ENCODE data around the gene GNL1.
"Not testable (repeated sequence)": the region's sequence is repeated elsewhere in the genome, so short reads cannot be mapped to it uniquely, and the experiment has no call there.

Gene GNL1

GRCh38 chr6:30529349-30529875, 26.9 kb downstream of the GNL1 start:
- DNase-seq (ENCODE audit: low spot score), result not testable (repeated sequence)

GRCh38 chr6:30526444-30526843, 29.8 kb downstream of the GNL1 start:
- not testable (repeated sequence) for DNase-seq (ENCODE audit: low spot score)

GRCh38 chr6:30521952-30522351, 34.3 kb downstream of the GNL1 start:
- not testable (repeated sequence) for DNase-seq (ENCODE audit: low spot score)

- DNase-seq (ENCODE audit: low spot score), result not testable (repeated sequence)
Measured at GRCh38 chr6:30521082-30521481, 35.2 kb downstream of the GNL1 start.

GRCh38 chr6:30520522-30520921, 35.8 kb downstream of the GNL1 start:
- no peak for DNase-seq (ENCODE audit: low spot score)

- not testable (repeated sequence) for DNase-seq (ENCODE audit: low spot score)
Measured at GRCh38 chr6:30518505-30519145, 37.7 kb downstream of the GNL1 start.

- DNase-seq (ENCODE audit: low spot score), result not testable (repeated sequence)
Measured at GRCh38 chr6:30517767-30518504, 38.4 kb downstream of the GNL1 start.

GRCh38 chr6:30516754-30517076, 39.6 kb downstream of the GNL1 start:
- not testable (repeated sequence) for DNase-seq (ENCODE audit: low spot score)

GRCh38 chr6:30515944-30516753, 40.1 kb downstream of the GNL1 start:
- DNase-seq (ENCODE audit: low spot score), result peak; percentile 72

GRCh38 chr6:30515106-30515505, 41.2 kb downstream of the GNL1 start:
- no peak for DNase-seq (ENCODE audit: low spot score)

- no peak for DNase-seq (ENCODE audit: low spot score)
Measured at GRCh38 chr6:30513451-30513850, 42.8 kb downstream of the GNL1 start.

- no peak for DNase-seq (ENCODE audit: low spot score)
Measured at GRCh38 chr6:30511169-30511546, 45.1 kb downstream of the GNL1 start.

GRCh38 chr6:30510419-30511168, 45.7 kb downstream of the GNL1 start:
- DNase-seq (ENCODE audit: low spot score), result no peak

- no peak for DNase-seq (ENCODE audit: low spot score)
Measured at GRCh38 chr6:30508890-30509736, 47.2 kb downstream of the GNL1 start.

- DNase-seq (ENCODE audit: low spot score), result no peak
Measured at GRCh38 chr6:30507849-30508827, 48.2 kb downstream of the GNL1 start.

- no peak for DNase-seq (ENCODE audit: low spot score)
Measured at GRCh38 chr6:30500421-30501355, 55.6 kb downstream of the GNL1 start.

GRCh38 chr6:30498705-30499104, 57.6 kb downstream of the GNL1 start:
- not testable (repeated sequence) for DNase-seq (ENCODE audit: low spot score)

GRCh38 chr6:30497714-30498113, 58.6 kb downstream of the GNL1 start:
- no peak for DNase-seq (ENCODE audit: low spot score)

GRCh38 chr6:30497261-30497599, 59.1 kb downstream of the GNL1 start:
- not testable (repeated sequence) for DNase-seq (ENCODE audit: low spot score)

Data from HuH-7.5 (cell line).